Mucosa of descending colon (tissue), 3 donors: ENCODE results near the gene DOCK2. TPM values are rescaled to one million over a fixed set of nuclear protein-coding genes. Genes with fewer than 3 reads are reported as not detected.

ENCODE experiments used
- ATAC-seq: fragments of 200-7000 bp; cut with Tn5 transposase; one replicate; pipeline ENCODE4 v1.9.1; 2020; ENCODE audit warnings: mild to moderate bottlenecking, moderate library complexity
- DNase-seq, 3 donors: peaks; one replicate each; pipeline ENCODE4 v3.0.0-alpha.2; 2020
- H3K36me3 ChIP-seq: fragments of 200-600 bp; one replicate; pipeline ENCODE4 v1.8.0; 2021; ENCODE audit warnings: low read depth, mild to moderate bottlenecking
- H3K4me1 ChIP-seq: fragments of 200-600 bp; one replicate; pipeline ENCODE4 v1.8.0; 2021; ENCODE audit warnings: low read depth, mild to moderate bottlenecking
- H3K4me3 ChIP-seq: fragments of 200-600 bp; one replicate; pipeline ENCODE4 v1.8.0; 2021; ENCODE audit warnings: mild to moderate bottlenecking
- H3K9me3 ChIP-seq: fragments of 200-600 bp; one replicate; pipeline ENCODE4 v1.8.0; 2021; ENCODE audit warnings: mild to moderate bottlenecking
- CTCF ChIP-seq: fragments of 200-600 bp; IDR thresholded peaks from one replicate; pipeline ENCODE4 v1.8.0; 2022; ENCODE audit warnings: antibody characterized with exemption, mild to moderate bottlenecking
- intact Hi-C, 2 donors: fragments of 100-400 bp; cut with DNase I in 1 of 2; cut with micrococcal nuclease in 1 of 2; formaldehyde crosslinking; loops; one replicate each; pipeline versions ENCODE4 v1.11.0 to v1.11.1; 2022; cut with DNase I, micrococcal nuclease
- long read RNA-seq, 2 donors: library from polyadenylated mRNA; unstranded; transcript quantifications; one replicate each; pipeline ENCODE4 v2.0.0, GENCODE V29; 2019 to 2021
- total RNA-seq, 3 donors: library from RNA; stranded (reverse); fragmentation: NEBNext Ultra II Directional in 2 of 3; extraction: Animal tissue kit (Norgen Biotek cat#: 25700) in 2 of 3; gene quantifications; one replicate each; pipeline versions ENCODE4 v1.2.1 to v1.2.4, GENCODE V29; 2021 to 2023
- donor health status: DM: no; HTN: no; CAD: no; lungs with moderate emphysema.
- donor health status: DM: no; HTN: no; CAD: no.
- donor health status: DM: no; HTN: yes; CAD: no.

The DOCK2 gene
- 10 to 100 TPM in 2 of 3 donors, 1 to 10 TPM in 1; 7.2 to 20.1 (median 18.1) TPM for total RNA-seq
- long read RNA-seq, donor 1, full-length matches to known transcripts = 2 of 4 reads
- long read RNA-seq, donor 1, partial matches to known transcripts = 0 of 4 reads
- long read RNA-seq, donor 1, other reads (novel, unspliced or antisense) = 2 of 4 reads
- long read RNA-seq, donor 2 = 0 reads

DNA sequence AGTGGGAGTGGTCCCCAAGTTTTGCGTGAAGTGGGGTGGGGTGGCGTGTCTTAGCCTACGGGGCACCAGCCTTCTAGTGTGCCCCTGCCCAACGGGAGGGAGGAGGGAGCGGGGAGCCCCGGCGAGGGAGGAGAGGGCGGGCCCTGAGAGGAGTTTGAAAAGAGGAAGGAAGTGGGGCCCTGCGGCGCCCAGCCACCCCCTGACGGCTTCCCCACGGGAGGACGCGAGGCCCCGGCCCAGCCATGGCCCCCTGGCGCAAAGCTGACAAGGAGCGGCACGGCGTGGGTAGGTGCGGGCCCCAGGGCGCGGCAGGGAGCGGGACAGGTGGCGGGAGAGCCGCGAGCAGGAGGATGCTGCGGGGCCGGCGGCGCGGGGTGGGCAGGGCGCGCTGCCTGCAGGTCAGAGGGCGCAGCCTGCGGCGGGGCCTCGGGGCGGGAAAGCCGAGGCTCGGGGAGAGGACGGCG, at the start of gene DOCK2:
DOCK2 (plus strand) TSS at position 191 of the 464 bp plus-strand sequence; CDS start at position 243, 52 bp downstream.
- no peaks in the 10 kb centered on the region for H3K9me3 ChIP-seq
- intact Hi-C loops = no loop called here
- H3K4me3 ChIP-seq = peak within 1 kb of the TSS; percentile 19
- H3K4me1 ChIP-seq = no peaks in the 10 kb centered on the region
- TF ChIP-seq CTCF = no peak
- DNase-seq (peak; percentile 49 to 88 (median 67)), ATAC-seq (peak; percentile 89)
- no peaks in the 10 kb centered on the region for H3K36me3 ChIP-seq

DNA sequence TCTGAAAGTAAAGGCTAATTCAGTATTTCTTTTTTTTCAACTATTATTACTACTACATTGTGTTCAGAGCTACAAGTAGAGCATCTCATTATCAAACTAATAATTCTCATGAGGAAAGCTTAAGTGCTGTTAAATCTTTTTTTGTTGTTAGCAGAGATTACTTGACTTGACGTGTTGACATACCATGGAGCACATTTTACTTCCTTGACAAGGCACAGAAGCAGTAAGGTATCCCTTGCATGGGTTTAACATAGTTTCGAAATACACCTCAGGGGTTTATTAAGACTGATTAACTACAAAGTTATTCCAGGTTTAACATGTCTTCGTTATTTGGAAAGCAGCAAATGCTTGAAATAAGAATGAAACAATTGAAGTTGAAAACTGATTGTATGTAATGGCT, 46.5 kb upstream of the DOCK2 start:
- no peak overlapping the region for H3K4me3 ChIP-seq
- ATAC-seq (no peak), DNase-seq (no peak)
- peaks cover 3% of the 10 kb centered on the region for H3K36me3 ChIP-seq
- TF ChIP-seq CTCF = no peak
- H3K4me1 ChIP-seq = no peaks in the 10 kb centered on the region
- no peaks in the 10 kb centered on the region for H3K9me3 ChIP-seq
- intact Hi-C loops = no loop called here

GRCh38 chr5:169591636-169592035, 45.4 kb upstream of the DOCK2 start:
- ATAC-seq (no peak), DNase-seq (no peak)
- no peak for TF ChIP-seq CTCF
- no peaks in the 10 kb centered on the region for H3K4me1 ChIP-seq
- no peaks in the 10 kb centered on the region for H3K9me3 ChIP-seq
- H3K36me3 ChIP-seq = peaks cover 3% of the 10 kb centered on the region
- no peak overlapping the region for H3K4me3 ChIP-seq
- intact Hi-C loops = no loop called here

DNA sequence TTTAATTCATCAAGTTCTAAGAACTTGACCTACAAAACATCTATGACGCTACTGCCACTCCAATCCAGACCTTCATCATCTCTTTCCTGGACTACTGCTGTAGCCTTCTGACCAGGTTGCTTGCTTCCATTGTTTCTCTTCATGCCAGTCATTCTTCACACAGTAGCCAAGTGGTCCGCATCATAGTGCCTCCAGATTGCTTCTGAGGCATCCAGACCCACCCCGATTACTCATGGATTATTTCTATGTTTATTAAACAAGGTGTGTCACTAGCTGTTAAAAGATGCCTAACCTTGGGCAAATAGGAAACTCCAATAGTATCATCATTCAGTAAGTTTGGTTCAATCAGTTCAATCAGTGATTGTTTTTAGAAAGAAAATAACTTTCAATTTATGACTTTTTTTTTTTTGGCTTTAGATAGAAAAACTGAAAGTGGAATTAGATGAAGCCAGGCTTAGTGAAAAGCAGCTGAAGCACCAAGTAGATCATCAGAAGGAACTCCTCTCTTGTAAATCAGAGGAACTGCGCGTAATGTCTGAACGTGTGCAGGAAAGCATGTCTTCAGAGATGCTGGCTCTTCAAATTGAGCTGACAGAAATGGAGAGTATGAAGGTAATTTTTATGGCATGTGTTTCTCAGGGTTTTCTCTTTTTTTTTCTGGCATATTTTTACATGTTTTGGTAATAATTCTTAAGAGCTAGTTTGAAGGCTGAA, 44.0 kb upstream of the DOCK2 start:
- ATAC-seq (no peak), DNase-seq (no peak)
- H3K36me3 ChIP-seq = peaks cover 3% of the 10 kb centered on the region
- TF ChIP-seq CTCF = no peak
- H3K4me1 ChIP-seq = no peaks in the 10 kb centered on the region
- intact Hi-C loops = no loop called here
- no peaks in the 10 kb centered on the region for H3K9me3 ChIP-seq
- H3K4me3 ChIP-seq = no peak overlapping the region

- TF ChIP-seq CTCF = no peak
- H3K36me3 ChIP-seq = peaks cover 3% of the 10 kb centered on the region
- ATAC-seq = no peak
Observed at GRCh38 chr5:169595172-169595820, 41.8 kb upstream of the DOCK2 start.

More at GRCh38 chr5:169595172-169595820, 41.8 kb upstream of the DOCK2 start:
- Histone ChIP-seq H3K4me3 (no peak overlapping the region), H3K4me1 (no peaks in the 10 kb centered on the region), H3K9me3 (no peaks in the 10 kb centered on the region)
- no peak for DNase-seq
- intact Hi-C loops = no loop called here
